Measurements from ENCODE around the gene ASB5. TPM values are rescaled to one million over a fixed set of nuclear protein-coding genes. Genes with fewer than 3 reads are reported as not detected.

Gene ASB5
- total RNA-seq, 1 donor: 0.09 TPM

DNA sequence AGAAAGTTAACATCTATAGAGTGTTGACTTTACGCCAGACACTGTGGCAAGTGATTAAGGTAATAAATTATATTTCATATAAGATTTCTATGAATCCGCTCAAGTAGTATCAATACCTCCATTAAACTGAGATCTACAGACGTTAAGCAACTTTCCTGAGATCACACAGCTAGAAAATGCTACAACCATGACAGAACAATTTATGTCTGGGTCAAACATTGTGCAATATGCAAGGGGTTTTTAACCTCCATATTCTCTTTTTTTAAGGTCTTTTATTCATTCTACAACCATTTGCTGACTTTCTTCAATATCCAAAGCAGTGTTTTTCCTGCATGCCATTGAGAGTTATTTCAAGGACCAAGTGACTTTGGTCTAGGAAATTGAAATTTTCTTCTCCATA, 10.9 kb downstream of the ASB5 start:
- no peak for DNase-seq (ENCODE audit: low read depth)
- TF ChIP-seq, protein P1, sequence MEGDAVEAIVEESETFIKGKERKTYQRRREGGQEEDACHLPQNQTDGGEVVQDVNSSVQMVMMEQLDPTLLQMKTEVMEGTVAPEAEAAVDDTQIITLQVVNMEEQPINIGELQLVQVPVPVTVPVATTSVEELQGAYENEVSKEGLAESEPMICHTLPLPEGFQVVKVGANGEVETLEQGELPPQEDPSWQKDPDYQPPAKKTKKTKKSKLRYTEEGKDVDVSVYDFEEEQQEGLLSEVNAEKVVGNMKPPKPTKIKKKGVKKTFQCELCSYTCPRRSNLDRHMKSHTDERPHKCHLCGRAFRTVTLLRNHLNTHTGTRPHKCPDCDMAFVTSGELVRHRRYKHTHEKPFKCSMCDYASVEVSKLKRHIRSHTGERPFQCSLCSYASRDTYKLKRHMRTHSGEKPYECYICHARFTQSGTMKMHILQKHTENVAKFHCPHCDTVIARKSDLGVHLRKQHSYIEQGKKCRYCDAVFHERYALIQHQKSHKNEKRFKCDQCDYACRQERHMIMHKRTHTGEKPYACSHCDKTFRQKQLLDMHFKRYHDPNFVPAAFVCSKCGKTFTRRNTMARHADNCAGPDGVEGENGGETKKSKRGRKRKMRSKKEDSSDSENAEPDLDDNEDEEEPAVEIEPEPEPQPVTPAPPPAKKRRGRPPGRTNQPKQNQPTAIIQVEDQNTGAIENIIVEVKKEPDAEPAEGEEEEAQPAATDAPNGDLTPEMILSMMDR (IDR thresholded peaks at IDR 0.05; ENCODE audit: insufficient read depth, low read length): no peak
- no peak overlapping the region for H3K4me3 ChIP-seq (ENCODE audit: low read depth, low read length)

DNA sequence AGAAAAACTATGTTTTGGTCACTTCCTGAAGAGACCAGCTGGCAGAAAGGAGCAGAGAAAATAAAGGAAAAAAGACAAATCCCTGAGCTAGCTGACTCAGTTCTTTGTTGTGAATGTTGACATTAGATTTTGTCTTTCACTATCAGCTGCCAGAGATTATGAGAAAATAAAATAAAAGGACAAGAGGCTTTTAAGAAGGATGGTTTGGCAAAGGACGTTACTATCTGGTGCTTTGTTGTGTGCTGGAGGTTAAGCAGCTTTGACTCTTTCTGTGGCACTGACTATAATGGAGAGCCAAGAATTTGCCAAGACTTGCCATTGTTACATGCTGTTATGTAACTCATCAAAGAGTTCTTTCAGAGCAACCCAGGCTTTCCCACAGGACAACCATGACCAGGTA, 12.1 kb downstream of the ASB5 start:
- TF ChIP-seq, protein P1 (IDR thresholded peaks at IDR 0.05; ENCODE audit: insufficient read depth, low read length): no peak
- no peak overlapping the region for H3K4me3 ChIP-seq (ENCODE audit: low read depth, low read length)
- peak; percentile 51 for DNase-seq (ENCODE audit: low read depth)

DNA sequence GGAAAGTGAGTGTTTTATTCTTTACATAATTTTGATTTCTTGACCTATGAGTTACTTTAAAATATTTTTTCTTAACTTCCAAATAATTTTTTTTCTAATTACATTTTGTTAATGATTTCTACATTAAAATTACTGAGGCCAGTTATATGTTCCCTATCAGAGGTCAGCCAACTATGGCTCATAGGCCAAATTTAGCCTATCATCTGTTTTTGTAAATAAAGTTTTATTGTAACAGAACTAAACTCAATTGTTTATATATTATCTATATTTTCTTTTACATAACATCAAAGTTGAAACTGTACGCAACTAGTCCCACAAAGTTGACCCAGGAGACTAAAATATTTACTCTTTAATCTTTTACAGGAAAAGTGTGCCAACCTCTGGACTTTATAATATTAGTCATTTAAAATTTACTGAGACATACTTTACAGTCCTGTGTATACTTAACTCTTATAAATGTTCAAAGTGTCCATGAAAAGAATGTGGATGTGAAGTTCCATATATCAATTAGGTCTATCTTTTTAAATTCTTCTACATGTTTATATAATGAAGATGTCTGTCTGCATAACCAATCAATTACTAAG, 26.2 kb downstream of the ASB5 start:
- DNase-seq (ENCODE audit: low read depth): no peak
- no peak overlapping the region for H3K4me3 ChIP-seq (ENCODE audit: low read depth, low read length)
- TF ChIP-seq, protein P1 (IDR thresholded peaks at IDR 0.05; ENCODE audit: insufficient read depth, low read length): no peak

DNA sequence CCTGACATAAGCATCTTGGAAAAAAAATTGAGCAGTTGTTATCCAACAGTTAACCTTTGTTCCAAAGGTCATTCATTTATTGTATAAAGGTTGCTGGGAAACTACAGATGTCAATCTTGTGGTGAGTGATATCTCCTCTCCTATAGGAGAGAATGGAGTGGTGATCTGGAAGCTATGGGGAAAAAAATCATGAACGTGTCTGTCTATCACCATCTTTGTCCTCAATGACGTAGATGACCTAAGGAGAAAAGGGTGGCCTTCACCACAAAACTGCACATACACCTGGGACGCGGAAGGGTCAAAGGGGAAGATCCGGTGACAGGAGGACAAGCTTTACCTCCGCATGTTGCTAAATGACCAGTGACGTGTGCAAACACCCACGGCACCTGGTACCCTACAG, 27.3 kb downstream of the ASB5 start:
- H3K4me3 ChIP-seq (ENCODE audit: low read depth, low read length): no peak overlapping the region
- DNase-seq (ENCODE audit: low read depth): no peak
- TF ChIP-seq, protein P1 (IDR thresholded peaks at IDR 0.05; ENCODE audit: insufficient read depth, low read length): no peak

DNA sequence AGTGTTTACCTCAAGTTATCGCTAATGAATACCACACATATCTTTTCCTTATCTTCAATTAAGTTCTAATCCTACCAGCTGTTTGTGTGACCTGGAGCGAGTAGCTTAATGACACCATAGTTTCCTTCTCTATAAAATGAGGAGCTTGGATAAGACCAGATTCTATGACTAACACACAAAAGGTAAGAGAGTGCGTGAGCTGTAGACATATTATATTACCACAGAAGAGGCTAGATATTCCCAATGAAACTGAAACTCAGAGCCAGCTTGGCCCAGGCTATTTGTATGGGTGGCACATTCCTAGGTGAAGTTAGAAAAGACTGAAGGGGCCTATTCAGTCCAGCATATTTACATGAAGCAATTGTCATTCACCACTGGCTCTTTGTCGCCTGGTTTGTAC, 30.2 kb downstream of the ASB5 start:
- H3K4me3 ChIP-seq (ENCODE audit: low read depth, low read length): no peak overlapping the region
- peak; percentile 67 for DNase-seq (ENCODE audit: low read depth)
- TF ChIP-seq, protein P1 (IDR thresholded peaks at IDR 0.05; ENCODE audit: insufficient read depth, low read length): no peak

DNA sequence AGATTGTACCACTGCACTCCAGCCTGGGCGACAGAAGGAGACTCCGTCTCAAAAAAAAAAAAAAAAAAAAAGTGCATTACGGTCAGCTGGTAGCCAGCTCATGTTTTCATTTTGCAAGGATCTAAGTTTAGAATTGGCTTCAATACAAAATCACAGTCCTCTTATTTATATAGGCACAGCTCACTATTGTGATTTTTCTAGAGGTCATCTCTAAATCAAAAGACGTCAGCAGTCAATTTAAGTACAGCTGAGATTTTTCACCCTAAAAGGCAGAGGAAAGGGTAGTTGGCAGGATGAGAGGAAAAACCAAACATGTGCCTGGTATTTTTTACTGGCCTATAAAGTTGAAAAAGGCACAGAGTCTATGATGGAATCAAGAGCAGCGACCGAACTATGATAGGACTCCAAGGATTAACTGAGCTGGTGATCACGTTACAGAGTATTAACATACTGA, 30.8 kb downstream of the ASB5 start:
- no peak overlapping the region for H3K4me3 ChIP-seq (ENCODE audit: low read depth, low read length)
- DNase-seq (ENCODE audit: low read depth): peak; percentile 97
- TF ChIP-seq, protein P1 (IDR thresholded peaks at IDR 0.05; ENCODE audit: insufficient read depth, low read length): no peak

DNA sequence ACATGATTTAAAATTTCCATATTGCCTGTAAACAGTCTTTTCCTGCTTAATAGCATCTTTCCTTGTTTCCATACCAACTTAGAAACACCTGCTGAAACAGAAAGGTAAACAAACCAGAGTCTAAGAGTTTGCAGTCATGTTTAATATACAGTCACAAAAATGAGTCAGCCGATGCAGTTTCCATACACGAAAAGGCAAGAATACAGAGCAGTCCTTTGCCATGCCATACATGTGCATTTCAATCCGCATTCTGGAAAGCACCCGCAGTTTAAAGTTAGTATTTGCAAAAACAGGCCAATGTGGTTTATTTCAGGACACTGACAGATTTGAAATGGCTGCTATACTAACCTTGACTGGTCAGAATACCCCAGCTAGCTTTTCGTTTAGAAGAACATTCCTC, 32.1 kb downstream of the ASB5 start:
- H3K4me3 ChIP-seq (ENCODE audit: low read depth, low read length): no peak overlapping the region
- peak; percentile 13 for DNase-seq (ENCODE audit: low read depth)
- TF ChIP-seq, protein P1 (IDR thresholded peaks at IDR 0.05; ENCODE audit: insufficient read depth, low read length): no peak
